ACC112 (cell line): ENCODE results near the gene KCNA2.

Source experiments
- H2AFZ ChIP-seq: fragments of 200-600 bp; sonication (generic); one replicate; pipeline ENCODE4 v1.6.0; 2017; ENCODE audit warnings: antibody characterized with exemption, low read length; ENCODE audit not compliant: unreplicated experiment
- H3K27ac ChIP-seq: fragments of 200-600 bp; sonication (generic); 2 replicates; pipeline ENCODE4 v1.5.1; 2014; ENCODE audit warnings: low read depth, mild to moderate bottlenecking, antibody characterized with exemption, low read length, moderate library complexity
- H3K27me3 ChIP-seq: fragments of 200-600 bp; sonication (generic); 2 replicates; pipeline ENCODE4 v1.6.1; 2014; ENCODE audit warnings: mild to moderate bottlenecking, antibody characterized with exemption, low read length, moderate library complexity, mixed read lengths; ENCODE audit not compliant: insufficient read depth
- H3K36me3 ChIP-seq: fragments of 200-600 bp; sonication (generic); 2 replicates; pipeline ENCODE4 v1.6.1; 2016; ENCODE audit warnings: mild to moderate bottlenecking, antibody characterized with exemption, low read length, moderate library complexity, mixed read lengths; ENCODE audit not compliant: insufficient read depth
- H3K4me1 ChIP-seq: fragments of 200-600 bp; sonication (generic); one replicate; pipeline ENCODE4 v1.6.1; 2016; ENCODE audit warnings: low read length, mixed read lengths; ENCODE audit not compliant: insufficient read depth, unreplicated experiment, control insufficient read depth
- H3K4me3 ChIP-seq: fragments of 200-600 bp; sonication (generic); 2 replicates; pipeline ENCODE4 v1.5.1; 2014; ENCODE audit warnings: mild to moderate bottlenecking, low read depth, low read length
- H3K79me2 ChIP-seq: fragments of 200-600 bp; sonication (generic); one replicate; pipeline ENCODE4 v1.6.0; 2016; ENCODE audit warnings: low read length; ENCODE audit not compliant: control insufficient read depth, unreplicated experiment, insufficient read depth

Gene KCNA2

DNA sequence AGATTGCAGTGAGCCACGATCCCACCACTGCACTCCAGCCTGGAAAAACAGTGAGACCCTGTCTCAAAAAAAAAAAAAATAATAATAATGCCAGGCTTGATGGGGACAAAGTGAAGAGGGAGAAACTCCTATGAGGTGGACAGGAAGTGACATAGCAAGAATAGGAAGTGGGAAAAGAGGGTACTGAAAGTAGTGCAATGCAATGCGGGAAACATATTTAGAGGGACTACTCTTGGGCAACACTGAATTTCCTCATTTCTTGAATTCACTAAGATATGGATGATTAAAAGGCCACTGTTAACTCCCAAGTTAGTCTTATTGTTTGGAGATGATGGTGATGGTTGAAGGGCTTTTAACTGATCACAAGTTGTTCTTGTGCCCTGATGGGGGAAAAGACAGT lies 21.6 kb upstream of the KCNA2 start:
- Histone ChIP-seq H3K4me3 (no peak overlapping the region), H3K27ac (no peak overlapping the region), H3K36me3 (no peaks in the 10 kb centered on the region), H2AFZ (no peak overlapping the region), H3K79me2 (no peaks in the 10 kb centered on the region), H3K27me3 (peaks cover 56% of the 10 kb centered on the region), H3K4me1 (no peaks in the 10 kb centered on the region)

- no peaks in the 10 kb centered on the region for H3K36me3 ChIP-seq
- H3K79me2 ChIP-seq: no peaks in the 10 kb centered on the region
- H2AFZ ChIP-seq: no peak overlapping the region
- no peaks in the 10 kb centered on the region for H3K4me1 ChIP-seq
- H3K27me3 ChIP-seq: peaks cover 62% of the 10 kb centered on the region
- H3K4me3 ChIP-seq: no peak overlapping the region
- no peak overlapping the region for H3K27ac ChIP-seq
Observed at GRCh38 chr1:110626889-110627288, 20.7 kb upstream of the KCNA2 start.

DNA sequence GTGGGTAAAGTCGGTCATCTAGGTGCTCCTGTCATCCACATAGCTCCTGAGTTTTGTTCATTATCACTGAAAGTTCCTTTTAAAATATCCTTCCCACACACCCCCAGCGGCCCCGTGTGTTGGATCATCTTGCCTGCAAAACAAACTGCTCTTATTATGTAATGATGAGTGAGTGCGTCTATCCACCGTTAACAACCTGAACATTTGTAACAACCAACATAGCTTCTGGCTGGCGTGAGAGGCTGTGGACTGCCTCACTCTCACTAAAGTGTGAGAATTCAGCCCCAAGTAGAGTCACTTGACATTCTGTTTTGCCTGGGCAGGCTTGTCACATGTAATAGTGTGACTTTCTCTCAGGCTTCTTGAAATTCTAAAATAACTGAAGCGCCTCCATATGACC lies 14.5 kb upstream of the KCNA2 start:
- no peak overlapping the region for H3K4me3 ChIP-seq
- no peak overlapping the region for H2AFZ ChIP-seq
- H3K4me1 ChIP-seq: peaks cover 3% of the 10 kb centered on the region
- H3K79me2 ChIP-seq: no peaks in the 10 kb centered on the region
- H3K27ac ChIP-seq: no peak overlapping the region
- H3K36me3 ChIP-seq: no peaks in the 10 kb centered on the region
- peaks cover 65% of the 10 kb centered on the region for H3K27me3 ChIP-seq

- Histone ChIP-seq H3K4me1 (peaks cover 3% of the 10 kb centered on the region), H3K36me3 (no peaks in the 10 kb centered on the region), H3K79me2 (no peaks in the 10 kb centered on the region), H3K4me3 (no peak overlapping the region), H2AFZ (no peak overlapping the region), H3K27ac (no peak overlapping the region), H3K27me3 (peaks cover 63% of the 10 kb centered on the region)
Observed at GRCh38 chr1:110620250-110620615, 14.1 kb upstream of the KCNA2 start.

GRCh38 chr1:110619412-110620249 lies 13.5 kb upstream of the KCNA2 start:
- no peak overlapping the region for H2AFZ ChIP-seq
- peaks cover 3% of the 10 kb centered on the region for H3K4me1 ChIP-seq
- H3K27me3 ChIP-seq: peaks cover 63% of the 10 kb centered on the region
- H3K4me3 ChIP-seq: no peak overlapping the region
- no peaks in the 10 kb centered on the region for H3K79me2 ChIP-seq
- H3K36me3 ChIP-seq: no peaks in the 10 kb centered on the region
- H3K27ac ChIP-seq: no peak overlapping the region

- Histone ChIP-seq H3K4me3 (no peak overlapping the region), H3K4me1 (peaks cover 3% of the 10 kb centered on the region), H3K79me2 (no peaks in the 10 kb centered on the region), H3K27ac (no peak overlapping the region), H2AFZ (no peak overlapping the region), H3K36me3 (no peaks in the 10 kb centered on the region), H3K27me3 (peaks cover 62% of the 10 kb centered on the region)
Observed at GRCh38 chr1:110618668-110619067, 12.5 kb upstream of the KCNA2 start.

DNA sequence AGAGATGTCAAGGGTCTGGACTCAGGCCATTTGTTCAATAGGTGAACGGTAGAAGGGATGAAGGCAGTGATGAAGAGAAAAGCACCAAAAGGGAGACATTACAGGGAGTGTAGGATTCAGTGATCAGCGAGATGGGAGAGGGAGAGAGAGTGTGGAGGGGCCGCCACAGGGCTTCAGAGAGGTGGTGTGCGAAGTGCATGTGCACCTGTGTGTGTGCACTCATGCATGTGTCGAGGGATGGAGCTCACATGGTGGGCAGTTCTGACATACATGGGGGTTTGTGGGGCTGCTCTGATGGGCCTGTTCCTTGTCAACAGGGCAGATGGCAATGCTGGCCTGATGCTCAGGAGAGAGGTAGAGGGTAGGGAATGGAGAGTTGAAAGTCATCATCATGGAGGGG lies 11.4 kb upstream of the KCNA2 start:
- no peak overlapping the region for H2AFZ ChIP-seq
- no peak overlapping the region for H3K27ac ChIP-seq

DNA sequence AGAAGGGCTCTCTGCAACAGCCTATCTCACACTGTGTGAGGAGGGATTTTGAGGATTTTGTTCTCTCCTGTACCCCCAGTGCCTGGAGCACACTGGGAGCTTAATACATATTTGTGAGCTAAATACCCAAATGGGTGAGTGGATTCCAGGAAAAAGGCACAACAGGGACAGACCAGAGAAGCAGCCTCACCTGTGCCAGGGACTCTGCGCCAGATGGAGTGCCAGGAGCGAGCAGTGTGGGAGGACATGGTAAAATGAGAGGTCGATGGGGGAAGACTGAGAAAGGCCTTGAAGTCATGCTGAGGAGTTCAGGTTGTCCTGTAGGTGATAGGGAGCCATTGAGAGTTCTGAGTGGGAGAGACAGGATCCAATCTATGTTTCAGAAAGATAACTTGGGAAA lies 11.0 kb upstream of the KCNA2 start:
- peaks cover 3% of the 10 kb centered on the region for H3K4me1 ChIP-seq
- no peak overlapping the region for H3K4me3 ChIP-seq
- H2AFZ ChIP-seq: no peak overlapping the region
- no peaks in the 10 kb centered on the region for H3K36me3 ChIP-seq
- H3K27me3 ChIP-seq: peaks cover 62% of the 10 kb centered on the region
- no peak overlapping the region for H3K27ac ChIP-seq
- no peaks in the 10 kb centered on the region for H3K79me2 ChIP-seq

More for the DNA sequence above, 11.4 kb upstream of the KCNA2 start:
- H3K36me3 ChIP-seq: no peaks in the 10 kb centered on the region
- H3K79me2 ChIP-seq: no peaks in the 10 kb centered on the region
- peaks cover 3% of the 10 kb centered on the region for H3K4me1 ChIP-seq
- H3K27me3 ChIP-seq: peaks cover 62% of the 10 kb centered on the region
- no peak overlapping the region for H3K4me3 ChIP-seq

GRCh38 chr1:110616587-110616986 lies 10.4 kb upstream of the KCNA2 start:
- no peak overlapping the region for H3K27ac ChIP-seq
- peaks cover 62% of the 10 kb centered on the region for H3K27me3 ChIP-seq
- no peaks in the 10 kb centered on the region for H3K79me2 ChIP-seq
- no peaks in the 10 kb centered on the region for H3K36me3 ChIP-seq
- no peak overlapping the region for H2AFZ ChIP-seq
- no peak overlapping the region for H3K4me3 ChIP-seq
- H3K4me1 ChIP-seq: peaks cover 3% of the 10 kb centered on the region

DNA sequence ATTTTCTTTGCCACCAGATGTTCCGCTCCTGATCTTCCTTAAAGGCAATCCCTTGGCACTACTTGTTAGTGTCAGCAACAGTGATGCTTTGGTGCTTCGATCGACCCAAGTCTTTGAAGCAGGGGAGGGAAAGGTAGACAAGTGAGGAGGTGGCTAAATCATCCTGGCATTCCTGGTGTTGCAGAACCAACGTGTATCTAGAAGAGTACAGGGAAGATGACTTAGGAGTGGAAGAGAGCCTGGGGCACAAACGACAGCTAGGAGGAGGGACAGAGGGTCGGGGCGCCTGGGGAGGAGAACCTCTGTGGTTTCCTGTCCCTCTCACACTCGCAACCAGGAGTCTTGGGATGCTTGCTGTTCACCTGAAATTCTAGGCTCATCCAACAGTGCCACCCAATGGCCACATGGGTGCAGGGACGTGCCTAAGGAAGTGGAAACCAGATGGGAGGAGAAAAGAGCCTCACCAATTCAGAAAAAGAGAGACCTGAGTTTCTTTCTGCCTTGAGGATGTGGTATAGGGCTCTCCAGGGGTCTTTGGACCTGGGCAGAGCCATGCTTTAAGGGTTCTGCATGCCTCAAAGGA lies 9.5 kb upstream of the KCNA2 start:
- Histone ChIP-seq H3K79me2 (no peaks in the 10 kb centered on the region), H3K4me1 (peaks cover 3% of the 10 kb centered on the region), H2AFZ (no peak overlapping the region), H3K27me3 (peaks cover 62% of the 10 kb centered on the region), H3K36me3 (no peaks in the 10 kb centered on the region), H3K4me3 (no peak overlapping the region), H3K27ac (no peak overlapping the region)
